ENCODE measurements around the gene PPID. TPM values are rescaled to one million over a fixed set of nuclear protein-coding genes. Genes with fewer than 3 reads are reported as not detected.

The PPID gene
- total RNA-seq, 1 donor = 21.4 TPM

GRCh38 chr4:158704274-158704673 is 18.9 kb downstream of the PPID start:
- Histone ChIP-seq H3K79me2 (ENCODE audit: insufficient read depth, low read length) (no peaks in the 10 kb centered on the region), H3K27ac (ENCODE audit: low read depth, low read length) (no peak overlapping the region), H2AFZ (ENCODE audit: low read length) (no peak overlapping the region), H3K36me3 (ENCODE audit: insufficient read depth, low read length) (peaks cover 17% of the 10 kb centered on the region), H3K4me3 (ENCODE audit: insufficient read depth, low read length) (no peak overlapping the region), H3K9me3 (ENCODE audit: low read depth, low read length) (no peaks in the 10 kb centered on the region), H4K20me1 (ENCODE audit: insufficient read depth, low read length) (no peaks in the 10 kb centered on the region), H3K4me2 (ENCODE audit: insufficient read depth, low read length) (no peak overlapping the region), H3K27me3 (ENCODE audit: insufficient read depth, low read length) (no peaks in the 10 kb centered on the region), H3K4me1 (ENCODE audit: insufficient read depth, low read length) (no peaks in the 10 kb centered on the region)
- TF ChIP-seq, protein P1, sequence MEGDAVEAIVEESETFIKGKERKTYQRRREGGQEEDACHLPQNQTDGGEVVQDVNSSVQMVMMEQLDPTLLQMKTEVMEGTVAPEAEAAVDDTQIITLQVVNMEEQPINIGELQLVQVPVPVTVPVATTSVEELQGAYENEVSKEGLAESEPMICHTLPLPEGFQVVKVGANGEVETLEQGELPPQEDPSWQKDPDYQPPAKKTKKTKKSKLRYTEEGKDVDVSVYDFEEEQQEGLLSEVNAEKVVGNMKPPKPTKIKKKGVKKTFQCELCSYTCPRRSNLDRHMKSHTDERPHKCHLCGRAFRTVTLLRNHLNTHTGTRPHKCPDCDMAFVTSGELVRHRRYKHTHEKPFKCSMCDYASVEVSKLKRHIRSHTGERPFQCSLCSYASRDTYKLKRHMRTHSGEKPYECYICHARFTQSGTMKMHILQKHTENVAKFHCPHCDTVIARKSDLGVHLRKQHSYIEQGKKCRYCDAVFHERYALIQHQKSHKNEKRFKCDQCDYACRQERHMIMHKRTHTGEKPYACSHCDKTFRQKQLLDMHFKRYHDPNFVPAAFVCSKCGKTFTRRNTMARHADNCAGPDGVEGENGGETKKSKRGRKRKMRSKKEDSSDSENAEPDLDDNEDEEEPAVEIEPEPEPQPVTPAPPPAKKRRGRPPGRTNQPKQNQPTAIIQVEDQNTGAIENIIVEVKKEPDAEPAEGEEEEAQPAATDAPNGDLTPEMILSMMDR (IDR thresholded peaks at IDR 0.05; ENCODE audit: extremely low read depth, low read depth, low read length) = no peak
- DNase-seq (ENCODE audit: insufficient read length, low spot score, missing footprints) = no peak

GRCh38 chr4:158688813-158689212 is 34.4 kb downstream of the PPID start:
- H3K79me2 ChIP-seq (ENCODE audit: insufficient read depth, low read length) = no peaks in the 10 kb centered on the region
- TF ChIP-seq, protein P1 (IDR thresholded peaks at IDR 0.05; ENCODE audit: extremely low read depth, low read depth, low read length) = no peak
- no peak overlapping the region for H2AFZ ChIP-seq (ENCODE audit: low read length)
- no peaks in the 10 kb centered on the region for H3K4me1 ChIP-seq (ENCODE audit: insufficient read depth, low read length)
- peaks cover 4% of the 10 kb centered on the region for H3K36me3 ChIP-seq (ENCODE audit: insufficient read depth, low read length)
- H3K27ac ChIP-seq (ENCODE audit: low read depth, low read length) = no peak overlapping the region
- no peaks in the 10 kb centered on the region for H4K20me1 ChIP-seq (ENCODE audit: insufficient read depth, low read length)
- no peaks in the 10 kb centered on the region for H3K27me3 ChIP-seq (ENCODE audit: insufficient read depth, low read length)
- DNase-seq (ENCODE audit: insufficient read length, low spot score, missing footprints) = no peak
- no peaks in the 10 kb centered on the region for H3K9me3 ChIP-seq (ENCODE audit: low read depth, low read length)
- no peak overlapping the region for H3K4me2 ChIP-seq (ENCODE audit: insufficient read depth, low read length)
- no peak overlapping the region for H3K4me3 ChIP-seq (ENCODE audit: insufficient read depth, low read length)

DNA sequence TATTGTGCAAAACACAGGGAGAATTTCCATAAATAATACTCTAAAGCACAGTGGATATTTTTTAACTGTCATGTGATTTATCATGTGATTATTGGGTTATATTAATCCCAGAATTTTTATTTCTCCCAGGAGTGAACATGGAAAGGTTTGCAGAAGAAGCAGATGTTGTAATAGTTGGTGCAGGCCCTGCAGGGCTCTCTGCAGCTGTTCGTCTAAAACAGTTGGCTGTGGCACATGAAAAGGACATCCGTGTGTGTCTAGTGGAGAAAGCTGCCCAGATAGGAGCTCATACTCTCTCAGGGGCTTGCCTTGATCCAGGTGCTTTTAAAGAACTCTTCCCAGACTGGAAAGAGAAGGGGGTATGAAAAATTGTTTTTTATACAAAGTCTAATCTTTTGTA is 41.1 kb downstream of the PPID start:
- H3K9me3 ChIP-seq (ENCODE audit: low read depth, low read length) = no peaks in the 10 kb centered on the region
- H3K27ac ChIP-seq (ENCODE audit: low read depth, low read length) = no peak overlapping the region
- TF ChIP-seq, protein P1 (IDR thresholded peaks at IDR 0.05; ENCODE audit: extremely low read depth, low read depth, low read length) = no peak
- no peak overlapping the region for H2AFZ ChIP-seq (ENCODE audit: low read length)
- no peak for DNase-seq (ENCODE audit: insufficient read length, low spot score, missing footprints)
- no peaks in the 10 kb centered on the region for H3K36me3 ChIP-seq (ENCODE audit: insufficient read depth, low read length)
- no peaks in the 10 kb centered on the region for H3K4me1 ChIP-seq (ENCODE audit: insufficient read depth, low read length)
- H3K4me2 ChIP-seq (ENCODE audit: insufficient read depth, low read length) = no peak overlapping the region
- no peaks in the 10 kb centered on the region for H3K27me3 ChIP-seq (ENCODE audit: insufficient read depth, low read length)
- H3K4me3 ChIP-seq (ENCODE audit: insufficient read depth, low read length) = no peak overlapping the region
- no peaks in the 10 kb centered on the region for H4K20me1 ChIP-seq (ENCODE audit: insufficient read depth, low read length)
- no peaks in the 10 kb centered on the region for H3K79me2 ChIP-seq (ENCODE audit: insufficient read depth, low read length)

GRCh38 chr4:158681629-158682028 is 41.6 kb downstream of the PPID start:
- Histone ChIP-seq H3K4me3 (ENCODE audit: insufficient read depth, low read length) (no peak overlapping the region), H4K20me1 (ENCODE audit: insufficient read depth, low read length) (no peaks in the 10 kb centered on the region), H3K36me3 (ENCODE audit: insufficient read depth, low read length) (no peaks in the 10 kb centered on the region), H3K4me1 (ENCODE audit: insufficient read depth, low read length) (no peaks in the 10 kb centered on the region), H3K27ac (ENCODE audit: low read depth, low read length) (no peak overlapping the region), H2AFZ (ENCODE audit: low read length) (no peak overlapping the region), H3K4me2 (ENCODE audit: insufficient read depth, low read length) (no peak overlapping the region), H3K27me3 (ENCODE audit: insufficient read depth, low read length) (no peaks in the 10 kb centered on the region), H3K79me2 (ENCODE audit: insufficient read depth, low read length) (no peaks in the 10 kb centered on the region), H3K9me3 (ENCODE audit: low read depth, low read length) (no peaks in the 10 kb centered on the region)
- TF ChIP-seq, protein P1 (IDR thresholded peaks at IDR 0.05; ENCODE audit: extremely low read depth, low read depth, low read length) = no peak
- DNase-seq (ENCODE audit: insufficient read length, low spot score, missing footprints) = no peak
